Smooth muscle cell (in vitro differentiated cells): Measurements from ENCODE around the gene TBCCD1. TPM values are rescaled to one million over a fixed set of nuclear protein-coding genes. Genes with fewer than 3 reads are reported as not detected.
A peak's percentile ranks its signal among the peaks of the same experiment; 100 is the strongest.

Experiments used
- DNase-seq: peaks from one replicate; lab custom pipeline; 2025; ENCODE audit not compliant: unreplicated experiment; lab: John Stamatoyannopoulos, UW
- H2AFZ ChIP-seq: fragments of 200-600 bp; sonication (generic); 2 replicates; pipeline ENCODE4 v1.6.0; 2016; ENCODE audit warnings: antibody characterized with exemption, low read depth, mild to moderate bottlenecking
- H3F3A ChIP-seq: fragments of 200-600 bp; sonication (generic); 2 replicates; pipeline ENCODE4 v1.6.0; 2017; ENCODE audit warnings: antibody characterized with exemption, low read depth
- H3K27ac ChIP-seq: fragments of 200-600 bp; sonication (generic); 2 replicates; pipeline ENCODE4 v1.5.1; 2016; ENCODE audit warnings: low read depth, mild to moderate bottlenecking
- H3K27me3 ChIP-seq: fragments of 200-600 bp; sonication (generic); 2 replicates; pipeline ENCODE4 v1.6.1; 2016; ENCODE audit warnings: low read depth, mild to moderate bottlenecking
- H3K36me3 ChIP-seq: fragments of 200-600 bp; sonication (generic); 2 replicates; pipeline ENCODE4 v1.5.1; 2016; ENCODE audit warnings: low read depth
- H3K4me1 ChIP-seq: fragments of 200-600 bp; sonication (generic); 2 replicates; pipeline ENCODE4 v1.5.1; 2016; ENCODE audit warnings: low read depth
- H3K4me2 ChIP-seq: fragments of 200-600 bp; sonication (generic); 2 replicates; pipeline ENCODE4 v1.6.0; 2016; ENCODE audit warnings: mild to moderate bottlenecking
- H3K4me3 ChIP-seq: fragments of 200-600 bp; sonication (generic); 2 replicates; pipeline ENCODE4 v1.5.1; 2016; ENCODE audit warnings: mild to moderate bottlenecking
- H3K79me2 ChIP-seq: fragments of 200-600 bp; sonication (generic); 2 replicates; pipeline ENCODE4 v1.6.0; 2016; ENCODE audit warnings: low read depth, mild to moderate bottlenecking
- H3K9ac ChIP-seq: fragments of 200-600 bp; sonication (generic); 2 replicates; pipeline ENCODE4 v1.6.0; 2016; ENCODE audit warnings: low read depth
- H3K9me3 ChIP-seq: fragments of 200-600 bp; sonication (generic); replicated peaks from 2 replicates; pipeline ENCODE4 v1.5.1; 2016; ENCODE audit warnings: low read depth
- H4K20me1 ChIP-seq: fragments of 200-600 bp; sonication (generic); 2 replicates; pipeline ENCODE4 v1.6.0; 2016; ENCODE audit warnings: low read depth
- CTCF ChIP-seq: fragments of 200-600 bp; sonication (generic); IDR thresholded peaks from 2 replicates; pipeline ENCODE4 v1.5.1; 2017; ENCODE audit warnings: borderline replicate concordance, mild to moderate bottlenecking, antibody characterized with exemption; ENCODE audit not compliant: insufficient read depth, poor library complexity, severe bottlenecking
- WGBS: methylation state at CpG from one replicate; pipeline ENCODE4 v1.1.7; 2016; ENCODE audit warnings: low lambda C conversion rate; 5-methylcytosine and 5-hydroxymethylcytosine counted together
- polyA plus RNA-seq: library from polyadenylated mRNA; unstranded; fragments of >200 nt; fragmentation: Nextera tagmentation; extraction: Ambion mirVana; gene quantifications from 2 replicates; pipeline ENCODE4 v1.2.1, GENCODE V29; 2016
- total RNA-seq: library from RNA; depleted of rRNA; stranded (reverse); fragments of >200 nt; gene quantifications from 2 replicates; pipeline ENCODE4 v1.2.3, GENCODE V29; 2014

Gene TBCCD1
- total and polyA plus RNA-seq, 2 experiments from 2014 or later, result 12.2 to 19.5 TPM

DNA sequence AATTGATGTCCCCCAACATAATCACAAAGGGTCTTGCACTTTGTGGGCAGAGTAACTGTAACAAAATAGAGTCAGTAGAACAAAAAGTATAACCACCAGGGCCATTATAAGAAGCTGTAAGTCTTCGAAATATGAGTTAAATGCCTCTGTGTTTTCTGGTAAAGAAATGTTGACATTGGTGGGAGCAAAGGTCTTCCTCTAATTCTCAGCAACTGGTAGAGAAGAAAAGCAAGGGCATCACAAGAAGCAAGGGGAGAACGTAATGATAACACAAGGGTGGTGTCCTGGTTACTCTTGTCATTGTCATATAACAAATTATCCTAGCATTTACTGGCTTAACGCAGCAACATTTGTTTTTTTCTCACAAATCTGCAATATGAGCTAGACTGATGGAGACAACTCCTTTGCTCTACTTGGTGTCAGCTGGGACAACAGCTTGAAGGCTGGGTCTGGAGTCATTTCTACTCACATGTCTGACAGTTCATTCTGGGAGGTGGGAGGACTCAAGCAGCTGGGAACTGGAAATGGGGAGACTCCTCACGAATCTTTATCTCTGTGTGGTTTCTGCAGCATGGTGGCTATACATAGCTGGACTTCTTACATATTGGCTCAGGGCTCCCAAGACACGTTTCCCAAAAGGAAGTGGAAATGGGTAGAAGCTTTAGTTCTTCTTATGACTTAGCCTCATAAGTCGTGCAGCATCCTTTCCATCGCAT is 23.6 kb upstream of the TBCCD1 start:
- Histone ChIP-seq H3F3A (no peaks in the 10 kb centered on the region), H3K4me2 (no peak overlapping the region), H3K4me3 (no peak overlapping the region), H3K9me3 (no peaks in the 10 kb centered on the region), H3K79me2 (no peaks in the 10 kb centered on the region), H4K20me1 (no peaks in the 10 kb centered on the region), H3K27me3 (no peaks in the 10 kb centered on the region), H3K36me3 (peaks cover 3% of the 10 kb centered on the region), H2AFZ (no peak overlapping the region), H3K27ac (no peak overlapping the region), H3K4me1 (no peaks in the 10 kb centered on the region), H3K9ac (no peak overlapping the region)
- DNase-seq, result no peak
- no peak for TF ChIP-seq CTCF
- WGBS, result 83% methylated on average over 7 of the region's 7 CpGs

DNA sequence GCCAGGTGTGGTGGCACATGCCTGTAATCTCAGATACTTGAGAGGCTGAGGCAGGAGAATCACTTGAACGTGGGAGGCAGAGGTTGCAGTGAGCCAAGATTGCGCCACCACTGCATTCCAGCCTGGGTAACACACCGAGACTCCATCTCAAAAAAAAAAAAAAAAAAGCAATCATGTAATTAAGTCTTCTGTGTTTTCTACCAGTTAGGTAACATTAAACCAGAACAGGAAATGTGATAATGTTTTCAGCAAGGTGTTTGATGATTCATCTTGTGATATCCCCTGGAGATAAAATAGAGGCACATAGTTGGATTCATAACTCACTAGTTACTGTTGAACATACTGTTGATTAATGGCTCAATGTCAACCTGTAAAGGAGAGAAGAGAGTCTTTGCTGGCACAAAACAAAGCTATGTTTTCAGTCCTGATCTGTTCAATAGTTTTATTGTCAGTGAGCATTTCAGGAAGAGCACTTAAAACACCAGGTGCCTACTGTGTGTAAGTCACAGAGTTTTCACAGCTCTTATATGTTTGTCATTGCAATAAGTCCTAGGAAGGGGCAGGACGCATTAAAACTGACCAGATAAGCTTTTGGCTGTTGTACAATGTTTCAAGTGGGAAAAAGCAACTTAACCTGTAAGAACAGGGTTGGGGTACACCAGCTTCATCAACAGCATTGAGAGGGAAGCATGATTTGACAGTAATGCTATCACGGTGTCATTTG is 22.9 kb upstream of the TBCCD1 start:
- Histone ChIP-seq H3K79me2 (no peaks in the 10 kb centered on the region), H3F3A (no peaks in the 10 kb centered on the region), H3K36me3 (peaks cover 7% of the 10 kb centered on the region), H4K20me1 (no peaks in the 10 kb centered on the region), H3K4me3 (no peak overlapping the region), H3K9me3 (no peaks in the 10 kb centered on the region), H3K4me1 (no peaks in the 10 kb centered on the region), H2AFZ (no peak overlapping the region), H3K9ac (no peak overlapping the region), H3K4me2 (no peak overlapping the region), H3K27ac (no peak overlapping the region), H3K27me3 (no peaks in the 10 kb centered on the region)
- TF ChIP-seq CTCF, result no peak
- no peak for DNase-seq
- WGBS, result 76% methylated on average over 5 of the region's 5 CpGs

DNA sequence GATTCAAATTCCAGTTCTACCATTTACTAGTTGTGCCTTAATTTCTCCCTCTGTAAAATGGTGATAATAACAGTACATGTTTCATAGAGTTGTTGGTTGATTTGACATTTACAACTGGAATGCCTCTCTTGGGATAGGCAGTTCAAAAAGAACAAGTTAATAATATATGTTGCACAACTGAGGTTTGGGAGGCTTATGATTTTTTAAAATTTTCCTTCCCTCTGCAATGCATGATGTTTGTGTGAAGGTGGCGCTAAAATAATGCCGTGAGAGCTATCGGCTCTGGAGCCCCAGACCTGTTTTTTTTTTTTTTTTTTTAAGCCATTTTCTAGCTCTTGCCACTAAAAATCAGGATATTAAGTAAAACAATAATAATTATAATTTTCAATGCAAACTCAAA is 22.0 kb upstream of the TBCCD1 start:
- peak overlapping the region; percentile 77 for H3K27ac ChIP-seq
- H3F3A ChIP-seq, result no peaks in the 10 kb centered on the region
- H4K20me1 ChIP-seq, result no peaks in the 10 kb centered on the region
- H3K79me2 ChIP-seq, result no peaks in the 10 kb centered on the region
- no peak for DNase-seq
- H3K9me3 ChIP-seq, result no peaks in the 10 kb centered on the region
- peak overlapping the region; percentile 5 for H3K9ac ChIP-seq
- peak; percentile 21 for TF ChIP-seq CTCF
- 62% methylated on average over 3 of the region's 3 CpGs for WGBS
- H3K4me2 ChIP-seq, result peak overlapping the region; percentile 35
- no peaks in the 10 kb centered on the region for H3K27me3 ChIP-seq
- H3K4me1 ChIP-seq, result no peaks in the 10 kb centered on the region
- no peak overlapping the region for H3K4me3 ChIP-seq
- no peak overlapping the region for H2AFZ ChIP-seq
- peaks cover 9% of the 10 kb centered on the region for H3K36me3 ChIP-seq
